PC-9 (cell line): ENCODE measurements around the gene CYP17A1. TPM values are rescaled to one million over a fixed set of nuclear protein-coding genes. Genes with fewer than 3 reads are reported as not detected.

Experiments used
- BruUV-seq: library from RNA; stranded (reverse); fragments of 400-500 nt; replicated peaks from 2 replicates; lab custom pipeline; 2021; lab: Mats Ljungman, UMichigan
- CTCF ChIA-PET: fragments of 300-600 bp; sonication (Branson Sonifier 250); formaldehyde crosslinking; loops from one replicate; lab custom pipeline; 2022; ENCODE audit warnings: antibody characterized with exemption; lab: Charles Lee
- POLR2A ChIA-PET: fragments of 300-600 bp; sonication (Branson Sonifier 250); formaldehyde crosslinking; loops from one replicate; lab custom pipeline; 2022; ENCODE audit warnings: antibody characterized with exemption; ENCODE audit not compliant: unreplicated experiment; lab: Charles Lee
- DNase-seq, 2 experiments: peaks; one replicate each; pipeline versions ENCODE4 v3.0.0 to v3.0.0-alpha.2; 2015 to 2022; ENCODE audit warnings: mixed read lengths in 1 of 2
- H2AFZ ChIP-seq: fragments of 200-600 bp; sonication (generic); 2 replicates; pipeline ENCODE4 v1.8.1; 2017; ENCODE audit warnings: antibody characterized with exemption
- H3F3A ChIP-seq: fragments of 200-600 bp; sonication (generic); 2 replicates; pipeline ENCODE4 v1.8.1; 2017; ENCODE audit warnings: antibody characterized with exemption, mild to moderate bottlenecking, low read depth; ENCODE audit not compliant: insufficient read depth
- H3K27ac ChIP-seq: fragments of 200-600 bp; sonication (generic); 2 replicates; pipeline ENCODE4 v1.6.1; 2016; ENCODE audit warnings: mixed run types
- H3K27me3 ChIP-seq: fragments of 200-600 bp; sonication (generic); 2 replicates; pipeline ENCODE4 v1.6.1; 2016; ENCODE audit warnings: low read depth, mixed run types; ENCODE audit not compliant: insufficient read depth
- H3K36me3 ChIP-seq: fragments of 200-600 bp; sonication (generic); 2 replicates; pipeline ENCODE4 v1.6.1; 2016; ENCODE audit warnings: low read depth, mixed run types
- H3K4me1 ChIP-seq: fragments of 200-600 bp; sonication (generic); replicated peaks from 2 replicates; pipeline ENCODE4 v1.6.1; 2016; ENCODE audit warnings: mixed run types; ENCODE audit not compliant: insufficient read depth
- H3K4me2 ChIP-seq: fragments of 200-600 bp; sonication (generic); 2 replicates; pipeline ENCODE4 v1.6.1; 2017; ENCODE audit warnings: mixed run types
- H3K4me3 ChIP-seq: fragments of 200-600 bp; sonication (generic); 2 replicates; pipeline ENCODE4 v1.6.1; 2016; ENCODE audit warnings: mixed run types
- H3K79me2 ChIP-seq: fragments of 200-600 bp; sonication (generic); 2 replicates; pipeline ENCODE4 v1.6.1; 2017; ENCODE audit warnings: low read depth, mixed run types
- H3K9me2 ChIP-seq: fragments of 200-600 bp; sonication (generic); 2 replicates; pipeline ENCODE4 v1.8.1; 2017; ENCODE audit warnings: mild to moderate bottlenecking; ENCODE audit not compliant: insufficient read depth
- H3K9me3 ChIP-seq: fragments of 200-600 bp; sonication (generic); 2 replicates; pipeline ENCODE4 v1.8.1; 2016; ENCODE audit warnings: low read depth; ENCODE audit not compliant: insufficient read depth
- H4K20me1 ChIP-seq: fragments of 200-600 bp; sonication (generic); 2 replicates; pipeline ENCODE4 v1.8.1; 2017; ENCODE audit not compliant: insufficient read depth
- CTCF ChIP-seq: fragments of 200-600 bp; sonication (generic); conservative IDR thresholded peaks from 2 replicates; pipeline ENCODE4 v1.6.1; 2017; ENCODE audit warnings: mixed run types, antibody characterized with exemption, mild to moderate bottlenecking, moderate library complexity
- EZH2 ChIP-seq: fragments of 200-600 bp; sonication (generic); IDR thresholded peaks from 2 replicates; pipeline ENCODE4 v1.8.0; 2017; ENCODE audit warnings: antibody characterized with exemption, low read depth
- intact Hi-C: fragments of 100-400 bp; cut with micrococcal nuclease; formaldehyde crosslinking; loops from one replicate; pipeline ENCODE4 v1.10.0; 2022; ENCODE audit not compliant: unreplicated experiment
- total RNA-seq: library from RNA; stranded (reverse); gene quantifications from 2 replicates; pipeline ENCODE4 v1.2.3, GENCODE V29; 2021

The CYP17A1 gene
- total RNA-seq, 1 experiment from 2014 or later, result not detected

DNA sequence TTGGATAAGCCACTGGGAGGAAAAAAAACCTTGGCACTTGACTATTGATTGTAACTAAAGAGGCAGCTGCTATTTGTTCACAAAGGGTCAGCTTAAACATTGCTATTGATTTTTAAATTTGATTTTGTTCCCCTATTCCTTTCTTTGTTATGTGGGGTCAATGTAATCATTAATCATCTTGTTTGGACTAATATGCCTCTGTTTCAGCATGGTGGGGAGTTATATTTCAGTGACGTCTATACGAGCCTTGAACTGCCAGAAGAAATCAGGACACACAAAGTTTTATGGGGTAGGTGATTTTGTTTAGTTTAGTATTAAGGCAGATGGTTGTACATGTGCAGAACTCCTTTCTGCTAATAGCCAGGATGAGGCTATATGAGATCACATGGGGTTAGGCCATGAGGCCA lies 39.5 kb upstream of the CYP17A1 start:
- H4K20me1 ChIP-seq, result no peaks in the 10 kb centered on the region
- no peak overlapping the region for H3K4me3 ChIP-seq
- no peaks in the 10 kb centered on the region for H3K36me3 ChIP-seq
- TF ChIP-seq CTCF (no peak), EZH2 (no peak)
- no peak for DNase-seq
- ChIA-PET POLR2A (interaction anchor here (0.7 kb wide), 1 partner anchor 1884 kb away, joined by 5 read pairs; no protein-coding TSS in a partner anchor), CTCF (no interaction called here)
- H3K27ac ChIP-seq, result no peak overlapping the region
- intact Hi-C loops, result no loop called here
- H3K79me2 ChIP-seq, result no peaks in the 10 kb centered on the region
- no peaks in the 10 kb centered on the region for H3K27me3 ChIP-seq
- H3K4me2 ChIP-seq, result no peak overlapping the region
- H3K9me3 ChIP-seq, result no peaks in the 10 kb centered on the region
- no TSS peak for BruUV-seq
- no peak overlapping the region for H2AFZ ChIP-seq
- H3F3A ChIP-seq, result no peaks in the 10 kb centered on the region
- no peaks in the 10 kb centered on the region for H3K4me1 ChIP-seq
- H3K9me2 ChIP-seq, result no peaks in the 10 kb centered on the region

- Histone ChIP-seq H3K4me1 (no peaks in the 10 kb centered on the region), H4K20me1 (no peaks in the 10 kb centered on the region), H3K9me2 (no peaks in the 10 kb centered on the region), H3K4me3 (no peak overlapping the region), H3K27me3 (no peaks in the 10 kb centered on the region), H3K27ac (no peak overlapping the region), H3F3A (no peaks in the 10 kb centered on the region), H3K4me2 (no peak overlapping the region), H2AFZ (no peak overlapping the region), H3K9me3 (no peaks in the 10 kb centered on the region), H3K36me3 (no peaks in the 10 kb centered on the region), H3K79me2 (no peaks in the 10 kb centered on the region)
- DNase-seq, result no peak
- no peak for TF ChIP-seq CTCF
- TF ChIP-seq EZH2, result no peak
- intact Hi-C loops, result no loop called here
- POLR2A ChIA-PET, result no interaction called here
- CTCF ChIA-PET, result no interaction called here
- no TSS peak for BruUV-seq
Measured at GRCh38 chr10:102872163-102872562, 35.0 kb upstream of the CYP17A1 start.

GRCh38 chr10:102870221-102870620 lies 33.0 kb upstream of the CYP17A1 start:
- Histone ChIP-seq H3K36me3 (no peaks in the 10 kb centered on the region), H4K20me1 (no peaks in the 10 kb centered on the region), H3K27ac (no peak overlapping the region), H2AFZ (no peak overlapping the region), H3K4me1 (no peaks in the 10 kb centered on the region), H3K4me3 (no peak overlapping the region), H3K9me3 (no peaks in the 10 kb centered on the region), H3K9me2 (no peaks in the 10 kb centered on the region), H3F3A (no peaks in the 10 kb centered on the region), H3K79me2 (no peaks in the 10 kb centered on the region), H3K27me3 (no peaks in the 10 kb centered on the region), H3K4me2 (no peak overlapping the region)
- DNase-seq, result no peak
- BruUV-seq, result no TSS peak
- intact Hi-C loops, result no loop called here
- ChIA-PET POLR2A (no interaction called here), CTCF (no interaction called here)
- no peak for TF ChIP-seq EZH2
